ENCODE data around the gene CHST11. TPM values are rescaled to one million over a fixed set of nuclear protein-coding genes. Genes with fewer than 3 reads are reported as not detected.
A peak's percentile ranks its signal among the peaks of the same experiment; 100 is the strongest.

CHST11 gene
- total RNA-seq, 5 donors from 2014 or later (not counting 1 experiment from before 2014, with no cell fraction given) = 49.8 to 78.3 (median 63.7) TPM

DNA sequence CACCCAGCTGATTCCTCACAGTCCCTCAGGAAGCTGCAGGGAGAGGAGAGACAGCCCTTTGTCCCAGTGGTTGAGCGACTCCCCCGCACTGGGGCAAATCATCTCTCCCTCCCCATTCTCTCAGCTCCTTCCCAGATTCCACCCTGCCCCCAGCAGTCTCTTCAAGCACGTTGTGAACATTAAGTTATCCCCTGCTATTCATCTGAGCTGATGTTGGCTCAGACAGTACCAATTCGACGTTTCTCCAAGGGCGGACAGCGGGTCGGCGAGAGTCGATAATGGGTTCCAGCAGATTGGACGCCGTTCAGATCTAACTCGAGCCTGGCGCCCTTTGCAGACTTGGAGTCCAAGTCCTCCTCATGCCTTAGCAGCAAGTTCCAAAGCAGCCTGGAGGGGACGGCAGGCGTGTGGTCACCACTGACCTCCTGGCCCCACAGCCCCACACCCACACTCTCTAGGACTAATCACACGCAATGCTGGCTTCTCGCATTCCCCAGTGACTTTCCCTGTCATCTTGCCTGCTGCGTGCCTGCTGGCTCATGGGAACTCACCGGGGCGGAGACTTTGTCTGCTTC, 245.9 kb downstream of the CHST11 start:
- H3K9me3 ChIP-seq = no peaks in the 10 kb centered on the region
- peaks cover 2 to 14% of the 10 kb centered on the region in 2 donors for H3K36me3 ChIP-seq (ENCODE audit: control insufficient read depth in 2 of 2, extremely low read depth in 1 of 2, insufficient read depth in 1 of 2, low read length in 1 of 2)
- CTCF ChIA-PET = interaction anchor here in 1 of 2 donors (1.0 kb wide), 1 partner anchor 12 kb away, joined by 3 read pairs; no protein-coding TSS in a partner anchor
- H3K4me3 Mint-ChIP-seq = no peak overlapping the region
- no peaks in the 10 kb centered on the region for H3K27me3 ChIP-seq (replicated peaks in 1 of 2; ENCODE audit: control insufficient read depth in 2 of 2, extremely low read depth in 1 of 2, insufficient read depth in 2 of 2, low read length in 1 of 2)
- peaks cover 16 to 56% (median 51%) of the 10 kb centered on the region in 3 donors for H3K4me1 Mint-ChIP-seq
- peaks cover 0 to 13% of the 10 kb centered on the region in 2 experiments for H3K4me1 ChIP-seq (ENCODE audit: control insufficient read depth in 1 of 2, extremely low read depth in 1 of 2, insufficient read depth in 2 of 2, low read length in 2 of 2)
- no peaks in the 10 kb centered on the region for H3K27me3 Mint-ChIP-seq
- no peak overlapping the region for H3K27ac Mint-ChIP-seq
- H3K36me3 Mint-ChIP-seq = peaks cover 12% of the 10 kb centered on the region
- no peak overlapping the region for H3K4me3 ChIP-seq (ENCODE audit: control insufficient read depth in 1 of 2, extremely low read depth in 1 of 2, low read length in 1 of 2)
- DNase-seq = no peak
- 96% methylated on average over 19 of the region's 21 CpGs for WGBS (ENCODE audit: insufficient coverage)
- no peak overlapping the region for H3K27ac ChIP-seq (ENCODE audit: low read length)
- POLR2A ChIA-PET = no interaction called here
- H3K9me3 Mint-ChIP-seq = no peaks in the 10 kb centered on the region
- ATAC-seq (replicated peaks in 1 of 4) = no peak

DNA sequence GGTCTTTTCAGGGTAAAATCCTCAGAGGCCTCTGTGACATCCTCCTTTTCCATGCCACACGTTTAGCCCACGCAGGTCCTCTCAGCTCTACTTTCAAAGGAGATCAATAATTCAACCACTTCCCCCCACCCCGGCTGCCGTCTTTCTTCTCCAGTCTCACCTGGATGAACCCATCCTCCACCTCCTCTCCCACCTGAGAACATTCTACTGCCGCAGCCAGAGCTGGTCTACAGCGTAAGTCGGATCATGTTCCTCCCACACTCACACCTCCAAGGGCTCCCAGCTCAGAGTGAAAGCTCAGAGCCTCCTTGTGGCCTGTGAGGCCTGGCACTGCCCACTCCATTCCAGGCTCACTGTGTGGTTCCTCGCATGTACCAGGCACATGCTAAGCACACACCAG, 246.6 kb downstream of the CHST11 start:
- H3K27ac Mint-ChIP-seq = no peak overlapping the region
- 94% methylated on average over 8 of the region's 8 CpGs for WGBS (ENCODE audit: insufficient coverage)
- H3K27me3 ChIP-seq (replicated peaks in 1 of 2; ENCODE audit: control insufficient read depth in 2 of 2, extremely low read depth in 1 of 2, insufficient read depth in 2 of 2, low read length in 1 of 2) = no peaks in the 10 kb centered on the region
- POLR2A ChIA-PET = no interaction called here
- H3K36me3 ChIP-seq (ENCODE audit: control insufficient read depth in 2 of 2, extremely low read depth in 1 of 2, insufficient read depth in 1 of 2, low read length in 1 of 2) = peaks cover 2 to 14% of the 10 kb centered on the region in 2 donors
- H3K4me1 ChIP-seq (ENCODE audit: control insufficient read depth in 1 of 2, extremely low read depth in 1 of 2, insufficient read depth in 2 of 2, low read length in 2 of 2) = peaks cover 0 to 9% of the 10 kb centered on the region in 2 experiments
- H3K9me3 Mint-ChIP-seq = no peaks in the 10 kb centered on the region
- no peaks in the 10 kb centered on the region for H3K27me3 Mint-ChIP-seq
- H3K4me3 ChIP-seq (ENCODE audit: control insufficient read depth in 1 of 2, extremely low read depth in 1 of 2, low read length in 1 of 2) = no peak overlapping the region
- DNase-seq = no peak
- no peak for ATAC-seq (replicated peaks in 1 of 4)
- H3K4me1 Mint-ChIP-seq = peaks cover 9 to 52% (median 48%) of the 10 kb centered on the region in 3 donors
- no peak overlapping the region for H3K27ac ChIP-seq (ENCODE audit: low read length)
- H3K9me3 ChIP-seq = no peaks in the 10 kb centered on the region
- peaks cover 12% of the 10 kb centered on the region for H3K36me3 Mint-ChIP-seq
- H3K4me3 Mint-ChIP-seq = no peak overlapping the region
- CTCF ChIA-PET = no interaction called here

DNA sequence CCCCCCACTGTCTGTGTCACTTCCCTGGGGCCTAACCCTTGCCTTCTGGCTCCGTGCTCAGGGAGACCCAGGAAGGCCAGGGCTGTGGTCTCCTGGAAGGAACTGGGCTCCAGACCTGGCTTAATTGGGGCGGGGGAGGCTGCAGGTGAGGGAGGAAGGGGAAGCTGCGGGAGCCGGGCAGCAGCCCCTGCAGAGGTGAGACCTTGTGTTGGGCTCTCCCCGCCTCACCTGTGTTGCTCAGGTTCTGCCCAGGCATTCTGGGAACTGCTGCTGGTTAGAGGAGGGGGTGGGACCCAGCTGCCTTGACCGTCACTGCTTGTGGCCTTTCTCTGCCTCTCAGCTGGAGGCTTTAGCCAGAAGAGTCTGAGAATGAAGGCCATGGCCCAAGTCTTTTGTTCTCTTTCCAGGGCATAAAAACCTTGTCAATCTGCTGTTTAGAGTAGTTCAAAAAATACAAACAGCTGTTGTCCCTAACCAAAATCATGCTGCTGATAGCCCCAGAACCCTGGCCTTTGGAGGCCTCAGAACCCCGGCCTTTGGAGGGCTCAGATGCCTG, 247.6 kb downstream of the CHST11 start:
- ATAC-seq (replicated peaks in 1 of 4) (no peak), DNase-seq (no peak)
- H3K27ac Mint-ChIP-seq = peak overlapping the region in 1 of 2 donors; percentile 44
- no peaks in the 10 kb centered on the region for H3K9me3 Mint-ChIP-seq
- H3K27me3 Mint-ChIP-seq = no peaks in the 10 kb centered on the region
- Histone ChIP-seq H3K36me3 (ENCODE audit: control insufficient read depth in 2 of 2, extremely low read depth in 1 of 2, insufficient read depth in 1 of 2, low read length in 1 of 2) (peaks cover 2 to 14% of the 10 kb centered on the region in 2 donors), H3K9me3 (no peaks in the 10 kb centered on the region), H3K27me3 (replicated peaks in 1 of 2; ENCODE audit: control insufficient read depth in 2 of 2, extremely low read depth in 1 of 2, insufficient read depth in 2 of 2, low read length in 1 of 2) (no peaks in the 10 kb centered on the region), H3K4me3 (ENCODE audit: control insufficient read depth in 1 of 2, extremely low read depth in 1 of 2, low read length in 1 of 2) (no peak overlapping the region), H3K27ac (ENCODE audit: low read length) (no peak overlapping the region), H3K4me1 (ENCODE audit: control insufficient read depth in 1 of 2, extremely low read depth in 1 of 2, insufficient read depth in 2 of 2, low read length in 2 of 2) (peaks cover 0 to 12% of the 10 kb centered on the region in 2 experiments)
- 100% methylated on average over 1 of the region's 7 CpGs for WGBS (ENCODE audit: insufficient coverage)
- ChIA-PET CTCF (no interaction called here), POLR2A (no interaction called here)
- peaks cover 12% of the 10 kb centered on the region for H3K36me3 Mint-ChIP-seq
- no peak overlapping the region for H3K4me3 Mint-ChIP-seq
- H3K4me1 Mint-ChIP-seq = peaks cover 6 to 53% (median 49%) of the 10 kb centered on the region in 3 donors

DNA sequence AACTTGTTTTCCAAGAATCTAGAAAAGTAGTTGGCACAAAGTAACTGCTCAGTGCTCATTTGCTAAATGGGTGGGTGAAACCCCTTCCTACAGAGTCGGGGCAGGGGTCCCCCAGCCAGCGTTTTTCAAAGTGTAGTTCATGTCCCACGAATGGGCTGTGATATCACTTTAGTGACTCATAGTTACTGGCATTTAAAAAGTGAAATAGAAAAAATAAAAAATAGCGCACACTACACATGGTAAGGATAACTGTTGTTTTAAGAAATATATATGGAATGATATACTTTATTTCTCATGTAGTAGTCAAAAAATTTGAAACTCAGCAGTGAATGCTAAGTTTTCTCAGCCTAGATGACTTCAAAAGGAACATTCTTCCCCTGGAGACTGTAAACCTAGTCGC, 250.4 kb downstream of the CHST11 start:
- H3K4me3 Mint-ChIP-seq = no peak overlapping the region
- no peaks in the 10 kb centered on the region for H3K9me3 Mint-ChIP-seq
- H3K27me3 Mint-ChIP-seq = no peaks in the 10 kb centered on the region
- no peak for ATAC-seq (replicated peaks in 1 of 4)
- peaks cover 12% of the 10 kb centered on the region for H3K36me3 Mint-ChIP-seq
- Histone ChIP-seq H3K27me3 (replicated peaks in 1 of 2; ENCODE audit: control insufficient read depth in 2 of 2, extremely low read depth in 1 of 2, insufficient read depth in 2 of 2, low read length in 1 of 2) (no peaks in the 10 kb centered on the region), H3K4me1 (ENCODE audit: control insufficient read depth in 1 of 2, extremely low read depth in 1 of 2, insufficient read depth in 2 of 2, low read length in 2 of 2) (peaks cover 0 to 13% of the 10 kb centered on the region in 2 experiments), H3K4me3 (ENCODE audit: control insufficient read depth in 1 of 2, extremely low read depth in 1 of 2, low read length in 1 of 2) (no peak overlapping the region), H3K36me3 (ENCODE audit: control insufficient read depth in 2 of 2, extremely low read depth in 1 of 2, insufficient read depth in 1 of 2, low read length in 1 of 2) (peaks cover 2 to 14% of the 10 kb centered on the region in 2 donors), H3K9me3 (no peaks in the 10 kb centered on the region), H3K27ac (ENCODE audit: low read length) (no peak overlapping the region)
- H3K27ac Mint-ChIP-seq = peak overlapping the region in 1 of 2 donors; percentile 24
- POLR2A ChIA-PET = no interaction called here
- H3K4me1 Mint-ChIP-seq = peaks cover 13 to 56% (median 51%) of the 10 kb centered on the region in 3 donors
- no peak for DNase-seq
- CTCF ChIA-PET = no interaction called here
- no CpG with 5 or more reads among the region's 5 CpGs for WGBS (ENCODE audit: insufficient coverage)

DNA sequence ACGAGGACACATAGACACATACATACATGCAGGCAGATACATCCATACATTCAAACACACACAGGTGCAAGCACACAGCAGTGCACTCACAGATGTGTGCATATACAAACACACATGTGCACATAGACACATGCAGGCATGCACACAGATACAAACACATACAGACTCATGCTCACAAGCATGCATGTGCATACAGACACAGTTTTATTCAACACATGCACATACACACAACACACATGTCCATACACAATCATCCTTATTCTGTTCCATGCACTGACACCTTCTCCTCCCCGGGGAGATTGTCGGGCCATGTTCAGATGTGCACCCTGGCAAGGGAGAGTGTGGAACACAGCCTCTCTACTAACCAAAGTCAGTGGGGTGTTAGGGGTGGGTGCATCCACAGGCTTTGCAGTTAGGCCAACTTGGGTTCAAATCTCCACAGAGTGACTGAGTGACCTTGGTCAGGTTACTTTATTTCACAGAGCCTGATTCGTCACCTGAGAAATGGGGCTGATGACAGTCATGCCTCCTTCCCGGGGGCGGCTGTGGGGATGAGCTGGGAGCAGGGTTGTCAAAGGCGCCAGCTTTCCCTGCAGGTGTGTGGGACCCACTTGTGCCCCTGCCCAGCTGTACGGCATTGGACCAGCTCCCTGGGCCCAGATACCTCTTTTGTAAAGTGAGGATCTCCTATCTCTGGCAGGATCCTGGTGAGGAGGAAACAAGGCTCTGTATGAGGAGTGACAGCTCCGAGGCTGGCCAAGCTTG, 251.2 kb downstream of the CHST11 start:
- no peak overlapping the region for H3K27ac ChIP-seq (ENCODE audit: low read length)
- H3K36me3 Mint-ChIP-seq = peaks cover 8% of the 10 kb centered on the region
- WGBS (ENCODE audit: insufficient coverage) = 94% methylated on average over 5 of the region's 9 CpGs
- H3K27me3 Mint-ChIP-seq = no peaks in the 10 kb centered on the region
- H3K9me3 ChIP-seq = no peaks in the 10 kb centered on the region
- ChIA-PET CTCF (no interaction called here), POLR2A (no interaction called here)
- H3K4me1 Mint-ChIP-seq = peaks cover 13 to 54% (median 50%) of the 10 kb centered on the region in 3 donors
- no peak overlapping the region for H3K27ac Mint-ChIP-seq
- H3K4me1 ChIP-seq (ENCODE audit: control insufficient read depth in 1 of 2, extremely low read depth in 1 of 2, insufficient read depth in 2 of 2, low read length in 2 of 2) = peaks cover 0 to 9% of the 10 kb centered on the region in 2 experiments
- no peak overlapping the region for H3K4me3 Mint-ChIP-seq
- DNase-seq (no peak), ATAC-seq (replicated peaks in 1 of 4) (no peak)
- H3K27me3 ChIP-seq (replicated peaks in 1 of 2; ENCODE audit: control insufficient read depth in 2 of 2, extremely low read depth in 1 of 2, insufficient read depth in 2 of 2, low read length in 1 of 2) = no peaks in the 10 kb centered on the region
- H3K36me3 ChIP-seq (ENCODE audit: control insufficient read depth in 2 of 2, extremely low read depth in 1 of 2, insufficient read depth in 1 of 2, low read length in 1 of 2) = peaks cover 2 to 9% of the 10 kb centered on the region in 2 donors
- H3K4me3 ChIP-seq (ENCODE audit: control insufficient read depth in 1 of 2, extremely low read depth in 1 of 2, low read length in 1 of 2) = no peak overlapping the region
- no peaks in the 10 kb centered on the region for H3K9me3 Mint-ChIP-seq

DNA sequence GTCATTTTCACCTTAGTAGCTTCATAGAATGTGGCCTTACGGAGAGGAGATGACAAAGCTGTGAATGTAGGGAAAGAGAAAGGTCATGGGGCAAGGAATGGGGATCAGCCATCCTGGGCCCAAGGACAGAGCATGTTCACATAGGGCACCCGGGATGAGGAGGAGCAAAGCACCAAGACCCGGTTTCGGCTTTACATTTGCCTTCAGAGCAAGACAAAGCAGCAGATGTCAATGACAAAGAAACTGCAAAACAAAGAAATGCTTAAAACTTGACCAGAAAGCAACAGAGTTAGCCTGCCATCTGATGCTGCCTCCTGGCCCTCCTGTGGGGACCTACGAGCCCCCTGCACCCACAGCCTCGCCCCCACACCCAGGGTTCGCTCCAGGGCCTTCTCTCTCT, 252.1 kb downstream of the CHST11 start:
- ATAC-seq (replicated peaks in 1 of 4) (no peak), DNase-seq (no peak)
- Histone ChIP-seq H3K27ac (ENCODE audit: low read length) (no peak overlapping the region), H3K4me1 (ENCODE audit: control insufficient read depth in 1 of 2, extremely low read depth in 1 of 2, insufficient read depth in 2 of 2, low read length in 2 of 2) (peaks cover 0 to 4% of the 10 kb centered on the region in 2 experiments), H3K9me3 (no peaks in the 10 kb centered on the region), H3K36me3 (ENCODE audit: control insufficient read depth in 2 of 2, extremely low read depth in 1 of 2, insufficient read depth in 1 of 2, low read length in 1 of 2) (peaks cover 0 to 2% of the 10 kb centered on the region in 2 donors), H3K4me3 (ENCODE audit: control insufficient read depth in 1 of 2, extremely low read depth in 1 of 2, low read length in 1 of 2) (no peak overlapping the region), H3K27me3 (replicated peaks in 1 of 2; ENCODE audit: control insufficient read depth in 2 of 2, extremely low read depth in 1 of 2, insufficient read depth in 2 of 2, low read length in 1 of 2) (no peaks in the 10 kb centered on the region)
- CTCF ChIA-PET = no interaction called here
- no peaks in the 10 kb centered on the region for H3K36me3 Mint-ChIP-seq
- H3K27me3 Mint-ChIP-seq = no peaks in the 10 kb centered on the region
- POLR2A ChIA-PET = interaction anchor here in 1 of 2 donors (0.5 kb wide), 1 partner anchor 15 kb away, joined by 3 read pairs; no protein-coding TSS in a partner anchor
- no peaks in the 10 kb centered on the region for H3K9me3 Mint-ChIP-seq
- peaks cover 8 to 52% (median 47%) of the 10 kb centered on the region in 3 donors for H3K4me1 Mint-ChIP-seq
- 97% methylated on average over 4 of the region's 7 CpGs for WGBS (ENCODE audit: insufficient coverage)
- no peak overlapping the region for H3K27ac Mint-ChIP-seq
- no peak overlapping the region for H3K4me3 Mint-ChIP-seq

All from T-cell (primary cell).